ENCODE data around the gene ZNF620.

ZNF620 gene

GRCh38 chr3:40487172-40487571 lies 18.7 kb upstream of the ZNF620 start:
- no peak for ATAC-seq
- TF ChIP-seq, protein P1, sequence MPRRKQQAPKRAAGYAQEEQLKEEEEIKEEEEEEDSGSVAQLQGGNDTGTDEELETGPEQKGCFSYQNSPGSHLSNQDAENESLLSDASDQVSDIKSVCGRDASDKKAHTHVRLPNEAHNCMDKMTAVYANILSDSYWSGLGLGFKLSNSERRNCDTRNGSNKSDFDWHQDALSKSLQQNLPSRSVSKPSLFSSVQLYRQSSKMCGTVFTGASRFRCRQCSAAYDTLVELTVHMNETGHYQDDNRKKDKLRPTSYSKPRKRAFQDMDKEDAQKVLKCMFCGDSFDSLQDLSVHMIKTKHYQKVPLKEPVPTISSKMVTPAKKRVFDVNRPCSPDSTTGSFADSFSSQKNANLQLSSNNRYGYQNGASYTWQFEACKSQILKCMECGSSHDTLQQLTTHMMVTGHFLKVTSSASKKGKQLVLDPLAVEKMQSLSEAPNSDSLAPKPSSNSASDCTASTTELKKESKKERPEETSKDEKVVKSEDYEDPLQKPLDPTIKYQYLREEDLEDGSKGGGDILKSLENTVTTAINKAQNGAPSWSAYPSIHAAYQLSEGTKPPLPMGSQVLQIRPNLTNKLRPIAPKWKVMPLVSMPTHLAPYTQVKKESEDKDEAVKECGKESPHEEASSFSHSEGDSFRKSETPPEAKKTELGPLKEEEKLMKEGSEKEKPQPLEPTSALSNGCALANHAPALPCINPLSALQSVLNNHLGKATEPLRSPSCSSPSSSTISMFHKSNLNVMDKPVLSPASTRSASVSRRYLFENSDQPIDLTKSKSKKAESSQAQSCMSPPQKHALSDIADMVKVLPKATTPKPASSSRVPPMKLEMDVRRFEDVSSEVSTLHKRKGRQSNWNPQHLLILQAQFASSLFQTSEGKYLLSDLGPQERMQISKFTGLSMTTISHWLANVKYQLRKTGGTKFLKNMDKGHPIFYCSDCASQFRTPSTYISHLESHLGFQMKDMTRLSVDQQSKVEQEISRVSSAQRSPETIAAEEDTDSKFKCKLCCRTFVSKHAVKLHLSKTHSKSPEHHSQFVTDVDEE (CRISPR knock-in tag; IDR thresholded peaks at IDR 0.05) = no peak
- no peak for TF ChIP-seq ARNTL (CRISPR knock-in tag; IDR thresholded peaks at IDR 0.05; ENCODE audit: borderline replicate concordance, low read depth)
- TF ChIP-seq, protein P2, sequence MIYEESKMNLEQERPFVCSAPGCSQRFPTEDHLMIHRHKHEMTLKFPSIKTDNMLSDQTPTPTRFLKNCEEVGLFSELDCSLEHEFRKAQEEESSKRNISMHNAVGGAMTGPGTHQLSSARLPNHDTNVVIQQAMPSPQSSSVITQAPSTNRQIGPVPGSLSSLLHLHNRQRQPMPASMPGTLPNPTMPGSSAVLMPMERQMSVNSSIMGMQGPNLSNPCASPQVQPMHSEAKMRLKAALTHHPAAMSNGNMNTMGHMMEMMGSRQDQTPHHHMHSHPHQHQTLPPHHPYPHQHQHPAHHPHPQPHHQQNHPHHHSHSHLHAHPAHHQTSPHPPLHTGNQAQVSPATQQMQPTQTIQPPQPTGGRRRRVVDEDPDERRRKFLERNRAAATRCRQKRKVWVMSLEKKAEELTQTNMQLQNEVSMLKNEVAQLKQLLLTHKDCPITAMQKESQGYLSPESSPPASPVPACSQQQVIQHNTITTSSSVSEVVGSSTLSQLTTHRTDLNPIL (CRISPR knock-in tag; IDR thresholded peaks at IDR 0.05; ENCODE audit: low read depth) = no peak
- TF ChIP-seq SNAI2 (CRISPR knock-in tag; IDR thresholded peaks at IDR 0.05) = no peak
- TF ChIP-seq, protein P3, sequence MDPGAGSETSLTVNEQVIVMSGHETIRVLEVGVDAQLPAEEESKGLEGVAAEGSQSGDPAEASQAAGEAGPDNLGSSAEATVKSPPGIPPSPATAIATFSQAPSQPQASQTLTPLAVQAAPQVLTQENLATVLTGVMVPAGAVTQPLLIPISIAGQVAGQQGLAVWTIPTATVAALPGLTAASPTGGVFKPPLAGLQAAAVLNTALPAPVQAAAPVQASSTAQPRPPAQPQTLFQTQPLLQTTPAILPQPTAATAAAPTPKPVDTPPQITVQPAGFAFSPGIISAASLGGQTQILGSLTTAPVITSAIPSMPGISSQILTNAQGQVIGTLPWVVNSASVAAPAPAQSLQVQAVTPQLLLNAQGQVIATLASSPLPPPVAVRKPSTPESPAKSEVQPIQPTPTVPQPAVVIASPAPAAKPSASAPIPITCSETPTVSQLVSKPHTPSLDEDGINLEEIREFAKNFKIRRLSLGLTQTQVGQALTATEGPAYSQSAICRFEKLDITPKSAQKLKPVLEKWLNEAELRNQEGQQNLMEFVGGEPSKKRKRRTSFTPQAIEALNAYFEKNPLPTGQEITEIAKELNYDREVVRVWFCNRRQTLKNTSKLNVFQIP (CRISPR knock-in tag; IDR thresholded peaks at IDR 0.05; ENCODE audit: borderline replicate concordance, low read depth) = no peak
- TF ChIP-seq ZFP3 (CRISPR knock-in tag; IDR thresholded peaks at IDR 0.05) = no peak
- no peak for TF ChIP-seq BACH2 (CRISPR knock-in tag; IDR thresholded peaks at IDR 0.05; ENCODE audit: borderline replicate concordance)
- TF ChIP-seq ISL1 (CRISPR knock-in tag; IDR thresholded peaks at IDR 0.05) = no peak
- TF ChIP-seq PPARA (CRISPR knock-in tag; IDR thresholded peaks at IDR 0.05; ENCODE audit: borderline replicate concordance) = no peak

DNA sequence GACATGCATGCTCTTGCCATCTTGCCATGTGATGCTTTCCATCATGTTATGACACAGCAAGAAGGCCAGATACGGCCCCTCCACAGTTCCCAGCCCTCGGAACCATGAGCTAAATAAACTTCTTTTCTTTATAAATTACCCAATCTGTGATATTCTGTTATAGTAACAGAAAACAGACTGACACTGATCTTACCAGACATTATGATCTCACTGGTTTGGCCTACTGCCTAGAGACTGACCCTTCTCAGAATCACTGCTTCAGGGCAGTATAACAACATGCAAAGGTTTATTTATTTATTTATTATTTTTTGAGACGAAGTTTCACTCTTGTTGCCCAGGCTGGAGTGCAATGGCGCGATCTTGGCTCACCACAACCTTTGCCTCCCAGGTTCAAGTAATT lies 14.9 kb upstream of the ZNF620 start:
- TF ChIP-seq ISL1 (CRISPR knock-in tag; IDR thresholded peaks at IDR 0.05) (peak; percentile 26; the same call in 1 of the 2 replicates), ARNTL (CRISPR knock-in tag; IDR thresholded peaks at IDR 0.05; ENCODE audit: borderline replicate concordance, low read depth) (no peak)
- ATAC-seq = no peak

DNA sequence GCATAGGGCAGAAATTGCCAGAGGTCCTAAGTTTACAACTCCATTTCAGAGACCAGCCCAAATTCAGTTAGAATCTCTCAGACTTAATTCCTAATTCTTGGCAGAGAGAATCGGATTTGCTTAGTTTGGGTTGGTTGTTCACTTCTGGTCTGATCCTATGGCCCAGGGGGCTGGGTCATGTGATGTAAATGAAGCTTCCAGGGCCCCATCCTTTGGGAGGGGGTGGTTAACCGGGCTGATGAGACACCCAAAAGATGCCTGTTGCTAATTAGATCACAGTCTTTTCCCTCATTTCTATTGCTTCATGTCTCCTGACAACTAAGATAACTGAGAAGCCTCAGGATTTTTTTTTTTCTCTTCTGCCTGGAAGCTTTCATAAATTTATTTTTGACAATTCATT lies 11.1 kb upstream of the ZNF620 start:
- TF ChIP-seq BACH2 (CRISPR knock-in tag; IDR thresholded peaks at IDR 0.05; ENCODE audit: borderline replicate concordance) (no peak), ZNF8 (CRISPR knock-in tag; IDR thresholded peaks at IDR 0.05) (no peak), SNAI2 (CRISPR knock-in tag; IDR thresholded peaks at IDR 0.05) (no peak), CSDC2 (CRISPR knock-in tag; IDR thresholded peaks at IDR 0.05) (no peak), ISL1 (CRISPR knock-in tag; IDR thresholded peaks at IDR 0.05) (no peak), ZC3H10 (CRISPR knock-in tag; IDR thresholded peaks at IDR 0.05) (no peak), ZNF70 (CRISPR knock-in tag; IDR thresholded peaks at IDR 0.05) (no peak), ZFP30 (CRISPR knock-in tag; IDR thresholded peaks at IDR 0.05) (no peak), RARB (CRISPR knock-in tag; IDR thresholded peaks at IDR 0.05) (no peak), ESRRG (CRISPR knock-in tag; IDR thresholded peaks at IDR 0.05) (no peak)
- no peak for ATAC-seq

DNA sequence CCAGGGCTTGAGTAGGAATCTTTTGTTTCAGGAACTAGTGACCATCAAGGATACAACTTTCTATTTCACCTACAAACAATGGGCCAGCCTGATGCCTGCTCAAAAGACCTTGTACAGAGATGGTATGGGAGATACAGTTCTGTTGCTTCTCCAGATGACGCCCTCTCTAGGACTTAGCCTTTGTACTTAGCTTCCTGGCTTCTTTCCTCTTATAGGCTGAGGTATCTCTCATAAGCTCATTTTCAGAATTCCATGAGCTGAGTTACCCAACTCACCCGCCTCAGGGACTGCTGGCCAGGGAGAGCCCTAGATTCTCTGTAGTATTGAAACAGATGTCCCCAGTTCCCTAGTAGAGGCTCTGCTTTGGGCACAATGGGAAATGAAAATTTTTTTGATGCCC lies 8.6 kb upstream of the ZNF620 start:
- TF ChIP-seq ZFP30 (CRISPR knock-in tag; IDR thresholded peaks at IDR 0.05) = no peak
- TF ChIP-seq ARNTL (CRISPR knock-in tag; IDR thresholded peaks at IDR 0.05; ENCODE audit: borderline replicate concordance, low read depth) = no peak
- TF ChIP-seq SNAI2 (CRISPR knock-in tag; IDR thresholded peaks at IDR 0.05) = no peak
- TF ChIP-seq CSDC2 (CRISPR knock-in tag; IDR thresholded peaks at IDR 0.05) = no peak
- TF ChIP-seq ZFP3 (CRISPR knock-in tag; IDR thresholded peaks at IDR 0.05) = no peak
- TF ChIP-seq RARB (CRISPR knock-in tag; IDR thresholded peaks at IDR 0.05) = no peak
- no peak for TF ChIP-seq TCF4 (CRISPR knock-in tag; IDR thresholded peaks at IDR 0.05; ENCODE audit: borderline replicate concordance)
- no peak for TF ChIP-seq TOX (CRISPR knock-in tag; IDR thresholded peaks at IDR 0.05; ENCODE audit: borderline replicate concordance)
- TF ChIP-seq ZC3H10 (CRISPR knock-in tag; IDR thresholded peaks at IDR 0.05) = no peak
- TF ChIP-seq, protein P1 (CRISPR knock-in tag; IDR thresholded peaks at IDR 0.05) = no peak
- no peak for TF ChIP-seq PATZ1 (CRISPR knock-in tag; IDR thresholded peaks at IDR 0.05; ENCODE audit: borderline replicate concordance)
- TF ChIP-seq ESRRG (CRISPR knock-in tag; IDR thresholded peaks at IDR 0.05) = no peak
- TF ChIP-seq, protein P3 (CRISPR knock-in tag; IDR thresholded peaks at IDR 0.05; ENCODE audit: borderline replicate concordance, low read depth) = no peak
- no peak for TF ChIP-seq ZNF565 (CRISPR knock-in tag; conservative IDR thresholded peaks at IDR 0.05; ENCODE audit: low read depth)
- TF ChIP-seq ZNF8 (CRISPR knock-in tag; IDR thresholded peaks at IDR 0.05) = no peak
- ATAC-seq = no peak
